ENCODE results near the gene COPS9. TPM values are rescaled to one million over a fixed set of nuclear protein-coding genes. Genes with fewer than 3 reads are reported as not detected.

COPS9 gene
- total RNA-seq, 1 donor from 2014 or later: 35.0 TPM

DNA sequence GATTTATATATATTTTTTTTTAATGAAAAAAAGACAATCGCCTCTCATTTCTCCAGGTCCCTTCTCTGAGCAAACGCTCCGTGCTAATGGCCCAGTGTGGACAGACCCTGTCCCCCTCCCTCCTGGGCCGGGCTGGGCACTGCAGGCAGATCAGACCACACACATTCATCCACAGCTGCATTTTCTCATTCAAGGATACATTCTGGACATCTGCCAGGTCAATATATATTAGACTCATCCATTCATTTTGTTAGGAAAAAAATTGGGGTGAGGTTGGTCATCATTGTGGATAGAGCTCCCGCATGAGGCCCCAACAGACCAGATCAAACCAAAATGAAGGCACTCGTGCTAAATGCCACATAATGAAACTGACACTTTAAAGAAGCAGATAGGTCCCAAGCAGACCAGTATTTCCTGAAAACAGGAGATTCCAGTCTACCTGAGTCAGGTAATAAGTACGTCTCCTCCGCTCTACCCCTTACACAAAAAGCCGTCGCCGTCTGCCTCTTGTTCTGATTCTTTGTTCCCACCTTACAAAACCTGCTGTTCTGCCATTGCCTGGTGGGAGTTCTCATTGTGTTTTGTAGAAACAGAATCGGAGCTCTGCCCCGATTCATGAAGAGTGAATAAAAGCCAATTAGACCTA, 19.8 kb upstream of the COPS9 start:
- DNase-seq (ENCODE audit: low read depth): peak; percentile 23
- Histone ChIP-seq H3K27me3 (ENCODE audit: control insufficient read depth, insufficient read depth, low read length) (no peaks in the 10 kb centered on the region), H3K36me3 (ENCODE audit: control insufficient read depth, insufficient read depth, low read length) (no peaks in the 10 kb centered on the region), H3K4me3 (ENCODE audit: low read depth, low read length) (no peak overlapping the region)
- no peak for FAIRE-seq
- TF ChIP-seq, protein P1, sequence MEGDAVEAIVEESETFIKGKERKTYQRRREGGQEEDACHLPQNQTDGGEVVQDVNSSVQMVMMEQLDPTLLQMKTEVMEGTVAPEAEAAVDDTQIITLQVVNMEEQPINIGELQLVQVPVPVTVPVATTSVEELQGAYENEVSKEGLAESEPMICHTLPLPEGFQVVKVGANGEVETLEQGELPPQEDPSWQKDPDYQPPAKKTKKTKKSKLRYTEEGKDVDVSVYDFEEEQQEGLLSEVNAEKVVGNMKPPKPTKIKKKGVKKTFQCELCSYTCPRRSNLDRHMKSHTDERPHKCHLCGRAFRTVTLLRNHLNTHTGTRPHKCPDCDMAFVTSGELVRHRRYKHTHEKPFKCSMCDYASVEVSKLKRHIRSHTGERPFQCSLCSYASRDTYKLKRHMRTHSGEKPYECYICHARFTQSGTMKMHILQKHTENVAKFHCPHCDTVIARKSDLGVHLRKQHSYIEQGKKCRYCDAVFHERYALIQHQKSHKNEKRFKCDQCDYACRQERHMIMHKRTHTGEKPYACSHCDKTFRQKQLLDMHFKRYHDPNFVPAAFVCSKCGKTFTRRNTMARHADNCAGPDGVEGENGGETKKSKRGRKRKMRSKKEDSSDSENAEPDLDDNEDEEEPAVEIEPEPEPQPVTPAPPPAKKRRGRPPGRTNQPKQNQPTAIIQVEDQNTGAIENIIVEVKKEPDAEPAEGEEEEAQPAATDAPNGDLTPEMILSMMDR (IDR thresholded peaks at IDR 0.05; ENCODE audit: insufficient read depth, low read length, severe bottlenecking): no peak

DNA sequence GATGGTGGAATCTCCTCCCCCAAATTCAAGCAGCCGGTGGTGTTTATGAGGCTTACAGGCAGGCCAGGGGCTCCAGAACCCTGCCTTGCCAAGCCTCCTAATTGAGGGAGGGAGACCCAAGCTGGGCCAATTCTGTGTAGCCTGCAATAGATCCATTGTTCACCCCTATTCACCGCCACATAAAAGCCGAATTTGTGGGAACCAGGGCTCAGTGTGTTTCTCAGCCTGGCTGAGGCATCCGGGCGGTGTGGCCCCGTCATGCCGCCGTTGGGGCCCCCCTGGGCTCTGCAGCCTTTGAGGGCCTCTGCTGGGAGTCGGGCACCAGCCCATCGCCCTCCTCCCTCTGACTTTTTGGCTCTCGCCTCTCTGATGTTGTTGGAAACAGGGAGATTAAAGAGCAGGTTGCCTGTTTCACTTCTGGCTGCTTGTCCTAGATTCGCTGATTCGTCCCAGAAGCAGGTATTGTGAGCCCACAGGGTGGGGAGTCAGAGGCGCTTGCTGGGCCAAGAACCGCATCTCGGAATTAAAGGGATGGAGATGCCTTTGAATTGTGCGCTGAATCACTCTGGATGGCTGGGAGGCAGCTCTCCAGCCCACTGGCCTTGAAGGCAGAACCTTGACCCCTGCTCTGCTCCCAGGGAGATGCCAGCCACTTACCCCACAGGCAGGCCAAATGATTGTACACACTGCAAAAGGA, 19.1 kb upstream of the COPS9 start:
- TF ChIP-seq, protein P1 (IDR thresholded peaks at IDR 0.05; ENCODE audit: insufficient read depth, low read length, severe bottlenecking): no peak
- H3K27me3 ChIP-seq (ENCODE audit: control insufficient read depth, insufficient read depth, low read length): no peaks in the 10 kb centered on the region
- FAIRE-seq (no peak), DNase-seq (ENCODE audit: low read depth) (no peak)
- H3K36me3 ChIP-seq (ENCODE audit: control insufficient read depth, insufficient read depth, low read length): no peaks in the 10 kb centered on the region
- H3K4me3 ChIP-seq (ENCODE audit: low read depth, low read length): no peak overlapping the region

DNA sequence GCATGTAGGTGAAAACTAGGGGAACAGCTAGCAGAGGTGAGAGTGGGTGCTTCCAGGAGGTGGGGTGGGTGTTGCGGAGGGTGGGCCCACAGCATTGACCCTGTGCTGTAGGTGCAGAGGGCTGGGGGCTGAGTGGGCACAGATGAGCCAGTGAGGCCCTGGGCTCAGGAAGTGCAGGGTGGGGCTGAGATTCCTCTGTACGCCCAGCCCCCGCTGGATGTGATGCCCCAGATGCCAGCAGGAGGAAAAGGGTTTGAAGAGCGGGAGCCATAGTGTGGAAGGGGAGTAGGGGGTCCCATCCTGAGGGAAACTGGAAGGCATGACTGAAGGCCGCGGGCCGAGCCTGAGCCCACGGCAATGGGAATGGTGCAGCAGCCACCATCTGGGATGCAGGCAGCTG, 18.5 kb upstream of the COPS9 start:
- no peaks in the 10 kb centered on the region for H3K27me3 ChIP-seq (ENCODE audit: control insufficient read depth, insufficient read depth, low read length)
- TF ChIP-seq, protein P1 (IDR thresholded peaks at IDR 0.05; ENCODE audit: insufficient read depth, low read length, severe bottlenecking): no peak
- DNase-seq (ENCODE audit: low read depth): no peak

DNA sequence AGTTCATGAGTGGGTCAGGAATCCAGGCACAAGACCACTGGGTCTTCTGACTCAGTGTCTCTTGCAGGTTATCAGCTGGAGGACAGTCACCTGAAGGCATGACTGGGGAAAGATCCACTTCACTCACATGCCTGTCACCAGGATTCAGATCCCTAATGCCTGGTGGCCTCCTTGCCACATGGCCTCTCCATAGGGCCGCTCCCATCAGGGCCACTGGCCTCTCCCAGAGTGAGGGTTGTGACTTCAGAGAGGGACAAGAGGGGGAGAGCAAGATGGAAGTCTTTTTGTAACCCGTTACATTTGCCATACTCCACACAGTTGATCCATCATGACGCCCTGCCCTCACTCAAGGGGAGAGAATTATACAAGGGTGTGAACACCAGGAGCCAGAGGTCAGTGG, 17.3 kb upstream of the COPS9 start:
- no peak overlapping the region for H3K4me3 ChIP-seq (ENCODE audit: low read depth, low read length)
- TF ChIP-seq, protein P1 (IDR thresholded peaks at IDR 0.05; ENCODE audit: insufficient read depth, low read length, severe bottlenecking): no peak
- DNase-seq (ENCODE audit: low read depth): no peak
- H3K27me3 ChIP-seq (ENCODE audit: control insufficient read depth, insufficient read depth, low read length): no peaks in the 10 kb centered on the region
- H3K36me3 ChIP-seq (ENCODE audit: control insufficient read depth, insufficient read depth, low read length): no peaks in the 10 kb centered on the region
- no peak for FAIRE-seq

More for the DNA sequence above, 18.5 kb upstream of the COPS9 start:
- FAIRE-seq: no peak
- H3K4me3 ChIP-seq (ENCODE audit: low read depth, low read length): no peak overlapping the region
- no peaks in the 10 kb centered on the region for H3K36me3 ChIP-seq (ENCODE audit: control insufficient read depth, insufficient read depth, low read length)

DNA sequence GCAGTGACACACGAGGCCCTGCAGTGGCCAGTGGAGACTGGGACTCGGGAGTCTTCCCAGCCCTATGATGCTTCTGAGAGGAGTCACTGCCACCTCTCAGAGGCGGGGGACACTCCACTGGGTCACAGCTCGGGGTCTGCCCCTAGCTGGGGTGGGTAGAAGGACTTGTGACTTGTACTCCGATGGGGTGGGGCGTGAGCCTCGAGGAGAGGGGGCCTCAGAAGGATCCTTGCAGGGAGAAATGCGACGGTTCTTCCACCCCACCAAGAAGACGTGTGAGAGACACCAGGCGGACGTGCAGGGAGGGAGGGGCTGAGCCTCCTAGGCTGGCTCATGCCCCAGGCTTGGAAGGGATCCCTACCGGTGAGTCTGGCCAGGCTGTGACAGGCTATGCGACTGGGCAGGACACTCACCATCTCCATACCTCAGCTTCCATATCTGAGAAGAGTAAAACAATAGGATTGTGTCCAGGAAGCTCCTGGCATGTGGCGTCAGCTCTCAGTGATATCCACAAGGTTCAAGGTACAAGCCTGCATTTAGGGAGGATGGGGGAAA, 15.4 kb upstream of the COPS9 start:
- DNase-seq (ENCODE audit: low read depth) (no peak), FAIRE-seq (peak; percentile 88)
- TF ChIP-seq, protein P1 (IDR thresholded peaks at IDR 0.05; ENCODE audit: insufficient read depth, low read length, severe bottlenecking): no peak
- Histone ChIP-seq H3K4me3 (ENCODE audit: low read depth, low read length) (no peak overlapping the region), H3K36me3 (ENCODE audit: control insufficient read depth, insufficient read depth, low read length) (no peaks in the 10 kb centered on the region), H3K27me3 (ENCODE audit: control insufficient read depth, insufficient read depth, low read length) (no peaks in the 10 kb centered on the region)
